OCI-LY3 (cell line): ENCODE measurements around the gene LGALS14.

ENCODE experiments used
- CTCF ChIP-seq: fragments of 200-600, 300-600 bp; sonication (generic); IDR thresholded peaks from 2 replicates; pipeline ENCODE4 v1.5.1; 2014; ENCODE audit warnings: antibody characterized with exemption, low read length, low read depth
- EZH2phosphoT487 ChIP-seq: fragments of 200-600 bp; shearing (Covaris generic); IDR thresholded peaks from 2 replicates; pipeline ENCODE4 v1.6.1; 2018; ENCODE audit warnings: antibody characterized with exemption, mixed run types, low read depth

DNA sequence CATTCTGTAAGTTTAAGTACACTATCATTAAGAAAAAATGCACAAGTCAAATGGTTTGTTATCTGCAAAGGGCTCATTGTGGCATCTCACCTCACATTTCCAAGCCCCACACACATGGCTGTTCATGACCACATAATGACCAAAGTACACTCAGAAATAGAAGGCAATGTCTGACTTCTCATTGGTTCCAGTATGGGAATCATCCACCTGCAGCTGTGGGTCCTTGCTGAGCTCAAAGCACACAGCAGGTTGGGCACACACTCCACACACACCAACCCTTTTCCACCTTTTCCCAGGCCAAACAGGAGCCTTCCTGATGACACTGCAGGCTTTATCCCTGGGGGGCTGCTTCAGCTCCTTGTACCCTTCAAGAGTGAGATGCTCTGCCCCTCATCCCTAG lies 21.7 kb downstream of the LGALS14 start:
- TF ChIP-seq CTCF = no peak
- TF ChIP-seq EZH2phosphoT487 = no peak
